WTC11 (cell line): ENCODE results near the gene BTK. TPM values are rescaled to one million over a fixed set of nuclear protein-coding genes. Genes with fewer than 3 reads are reported as not detected.

Experiments
- ATAC-seq: fragments of 200-7000 bp; cut with Tn5 transposase; 2 replicates; pipeline ENCODE4 v1.10.0; 2021; ENCODE audit warnings: mild to moderate bottlenecking, moderate library complexity
- CTCF ChIA-PET: fragments of 300-600 bp; sonication (Branson Sonifier 250); formaldehyde crosslinking; loops from one replicate; lab custom pipeline; 2021; ENCODE audit warnings: antibody characterized with exemption; lab: Charles Lee
- POLR2A ChIA-PET: fragments of 350-600 bp; sonication (Branson Sonifier 250); formaldehyde crosslinking; loops from one replicate; lab custom pipeline; 2021; ENCODE audit warnings: antibody characterized with exemption; lab: Charles Lee
- DNase-seq: peaks from one replicate; pipeline ENCODE4 v3.0.0; 2021; ENCODE audit warnings: low spot score
- H3K27ac Mint-ChIP-seq: 2 replicates; pipeline ENCODE4 v1.8.0; 2021; ENCODE audit warnings: mixed read lengths
- H3K27me3 Mint-ChIP-seq: 2 replicates; pipeline ENCODE4 v1.8.0; 2021; ENCODE audit warnings: low read depth, mild to moderate bottlenecking, moderate library complexity, mixed read lengths
- H3K36me3 Mint-ChIP-seq: 2 replicates; pipeline ENCODE4 v1.8.0; 2021; ENCODE audit warnings: mixed read lengths
- H3K4me1 Mint-ChIP-seq: 2 replicates; pipeline ENCODE4 v1.8.0; 2022; ENCODE audit warnings: mixed read lengths
- H3K4me3 Mint-ChIP-seq: 2 replicates; pipeline ENCODE4 v1.8.0; 2021; ENCODE audit warnings: mild to moderate bottlenecking, moderate library complexity, mixed read lengths
- H3K9me3 Mint-ChIP-seq: 2 replicates; pipeline ENCODE4 v1.8.0; 2021; ENCODE audit warnings: mixed read lengths
- ATF1 ChIP-seq: sonication (generic); formaldehyde crosslinking; IDR thresholded peaks from 2 replicates; pipeline ENCODE4 v1.8.1; 2023; ENCODE audit warnings: mild to moderate bottlenecking, moderate library complexity, missing genetic modification reagents
- EMX1 ChIP-seq: fragments of 250-450 bp; sonication (Bioruptor Pico); IDR thresholded peaks from 2 replicates; pipeline ENCODE4 v1.8.0; 2021; ENCODE audit warnings: mild to moderate bottlenecking
- ETV6 ChIP-seq: sonication (generic); formaldehyde crosslinking; IDR thresholded peaks from 2 replicates; pipeline ENCODE4 v1.8.1; 2022; ENCODE audit warnings: mild to moderate bottlenecking, missing genetic modification reagents
- GABPB1 ChIP-seq: sonication (generic); formaldehyde crosslinking; IDR thresholded peaks from 2 replicates; pipeline ENCODE4 v1.8.1; 2023; ENCODE audit warnings: mild to moderate bottlenecking, missing genetic modification reagents
- GTF2I ChIP-seq: fragments of 250-450 bp; sonication (Bioruptor Pico); conservative IDR thresholded peaks from 2 replicates; pipeline ENCODE4 v1.4.0; 2021; ENCODE audit warnings: mild to moderate bottlenecking
- JUN ChIP-seq: sonication (generic); formaldehyde crosslinking; IDR thresholded peaks from 2 replicates; pipeline ENCODE4 v1.8.0; 2023; ENCODE audit warnings: mild to moderate bottlenecking, missing genetic modification reagents
- NR3C1 ChIP-seq: sonication (generic); formaldehyde crosslinking; conservative IDR thresholded peaks from 2 replicates; pipeline ENCODE4 v1.8.1; 2023; ENCODE audit warnings: low read depth, mild to moderate bottlenecking, missing genetic modification reagents
- RELA ChIP-seq: sonication (generic); formaldehyde crosslinking; IDR thresholded peaks from 2 replicates; pipeline ENCODE4 v1.8.1; 2022; ENCODE audit warnings: missing genetic modification reagents, mild to moderate bottlenecking, borderline replicate concordance
- SMAD4 ChIP-seq: sonication (generic); formaldehyde crosslinking; IDR thresholded peaks from 2 replicates; pipeline ENCODE4 v1.8.0; 2022; ENCODE audit warnings: mild to moderate bottlenecking, missing genetic modification reagents
- TCF7 ChIP-seq: sonication (generic); formaldehyde crosslinking; IDR thresholded peaks from 2 replicates; pipeline ENCODE4 v1.8.0; 2022; ENCODE audit warnings: mild to moderate bottlenecking, low read depth, missing genetic modification reagents, moderate library complexity
- TEAD1 ChIP-seq: sonication (generic); formaldehyde crosslinking; IDR thresholded peaks from 2 replicates; pipeline ENCODE4 v1.8.0; 2022; ENCODE audit warnings: mild to moderate bottlenecking, missing genetic modification reagents
- ZNF423 ChIP-seq: fragments of 250-450 bp; sonication (Bioruptor Pico); IDR thresholded peaks from 2 replicates; pipeline ENCODE4 v2.1.2; 2022; ENCODE audit warnings: mild to moderate bottlenecking, moderate library complexity
- total RNA-seq: library from RNA; stranded (reverse); gene quantifications from 3 replicates; pipeline ENCODE4 v1.2.3, GENCODE V29; 2021
- TF ChIP-seq, protein P1 (sequence below): sonication (generic); formaldehyde crosslinking; IDR thresholded peaks from 2 replicates; pipeline ENCODE4 v1.8.0; 2023; ENCODE audit warnings: mild to moderate bottlenecking, missing genetic modification reagents
- TF ChIP-seq, protein P2 (sequence below): sonication (generic); formaldehyde crosslinking; IDR thresholded peaks from 2 replicates; pipeline ENCODE4 v1.8.1; 2022; ENCODE audit warnings: mild to moderate bottlenecking, moderate library complexity, missing genetic modification reagents
- TF ChIP-seq, protein P3 (sequence below): sonication (generic); formaldehyde crosslinking; IDR thresholded peaks from 2 replicates; pipeline ENCODE4 v1.8.1; 2022; ENCODE audit warnings: low read depth, mild to moderate bottlenecking, moderate library complexity, missing genetic modification reagents, borderline replicate concordance
- TF ChIP-seq, protein P4 (sequence below): sonication (generic); formaldehyde crosslinking; IDR thresholded peaks from 2 replicates; pipeline ENCODE4 v1.8.0; 2022; ENCODE audit warnings: missing genetic modification reagents

The BTK gene
- total RNA-seq, 1 experiment from 2014 or later: 0.74 TPM

DNA sequence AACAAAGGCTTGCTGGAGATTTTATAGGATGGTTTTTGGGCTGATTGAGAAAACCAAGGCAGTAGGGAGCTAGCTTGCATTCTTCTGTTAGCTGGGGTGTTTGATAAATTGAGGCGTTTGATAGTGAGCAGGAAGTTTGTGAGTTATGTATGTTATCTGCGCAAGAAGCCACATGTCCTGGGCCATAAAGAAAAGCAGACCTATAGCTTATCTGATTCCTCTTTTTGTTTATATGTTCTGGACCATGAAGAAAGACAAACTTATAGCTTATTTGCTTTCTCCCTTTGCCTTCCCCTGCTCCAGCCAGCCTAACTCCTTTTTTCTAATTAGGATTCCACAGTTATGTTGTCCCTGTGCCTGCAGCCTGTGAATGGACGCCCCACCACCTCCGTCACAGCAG lies 31.2 kb upstream of the BTK start (continued):
- TF ChIP-seq, protein P1, sequence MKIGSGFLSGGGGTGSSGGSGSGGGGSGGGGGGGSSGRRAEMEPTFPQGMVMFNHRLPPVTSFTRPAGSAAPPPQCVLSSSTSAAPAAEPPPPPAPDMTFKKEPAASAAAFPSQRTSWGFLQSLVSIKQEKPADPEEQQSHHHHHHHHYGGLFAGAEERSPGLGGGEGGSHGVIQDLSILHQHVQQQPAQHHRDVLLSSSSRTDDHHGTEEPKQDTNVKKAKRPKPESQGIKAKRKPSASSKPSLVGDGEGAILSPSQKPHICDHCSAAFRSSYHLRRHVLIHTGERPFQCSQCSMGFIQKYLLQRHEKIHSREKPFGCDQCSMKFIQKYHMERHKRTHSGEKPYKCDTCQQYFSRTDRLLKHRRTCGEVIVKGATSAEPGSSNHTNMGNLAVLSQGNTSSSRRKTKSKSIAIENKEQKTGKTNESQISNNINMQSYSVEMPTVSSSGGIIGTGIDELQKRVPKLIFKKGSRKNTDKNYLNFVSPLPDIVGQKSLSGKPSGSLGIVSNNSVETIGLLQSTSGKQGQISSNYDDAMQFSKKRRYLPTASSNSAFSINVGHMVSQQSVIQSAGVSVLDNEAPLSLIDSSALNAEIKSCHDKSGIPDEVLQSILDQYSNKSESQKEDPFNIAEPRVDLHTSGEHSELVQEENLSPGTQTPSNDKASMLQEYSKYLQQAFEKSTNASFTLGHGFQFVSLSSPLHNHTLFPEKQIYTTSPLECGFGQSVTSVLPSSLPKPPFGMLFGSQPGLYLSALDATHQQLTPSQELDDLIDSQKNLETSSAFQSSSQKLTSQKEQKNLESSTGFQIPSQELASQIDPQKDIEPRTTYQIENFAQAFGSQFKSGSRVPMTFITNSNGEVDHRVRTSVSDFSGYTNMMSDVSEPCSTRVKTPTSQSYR (CRISPR knock-in tag): no peak
- no peak for TF ChIP-seq TCF7 (CRISPR knock-in tag)
- TF ChIP-seq GTF2I: no peak
- TF ChIP-seq, protein P2, sequence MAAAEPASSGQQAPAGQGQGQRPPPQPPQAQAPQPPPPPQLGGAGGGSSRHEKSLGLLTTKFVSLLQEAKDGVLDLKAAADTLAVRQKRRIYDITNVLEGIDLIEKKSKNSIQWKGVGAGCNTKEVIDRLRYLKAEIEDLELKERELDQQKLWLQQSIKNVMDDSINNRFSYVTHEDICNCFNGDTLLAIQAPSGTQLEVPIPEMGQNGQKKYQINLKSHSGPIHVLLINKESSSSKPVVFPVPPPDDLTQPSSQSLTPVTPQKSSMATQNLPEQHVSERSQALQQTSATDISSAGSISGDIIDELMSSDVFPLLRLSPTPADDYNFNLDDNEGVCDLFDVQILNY (CRISPR knock-in tag): no peak
- no peak for TF ChIP-seq GABPB1 (CRISPR knock-in tag)
- no peak for TF ChIP-seq JUN (CRISPR knock-in tag)
- no peak for TF ChIP-seq NR3C1
- TF ChIP-seq, protein P3, sequence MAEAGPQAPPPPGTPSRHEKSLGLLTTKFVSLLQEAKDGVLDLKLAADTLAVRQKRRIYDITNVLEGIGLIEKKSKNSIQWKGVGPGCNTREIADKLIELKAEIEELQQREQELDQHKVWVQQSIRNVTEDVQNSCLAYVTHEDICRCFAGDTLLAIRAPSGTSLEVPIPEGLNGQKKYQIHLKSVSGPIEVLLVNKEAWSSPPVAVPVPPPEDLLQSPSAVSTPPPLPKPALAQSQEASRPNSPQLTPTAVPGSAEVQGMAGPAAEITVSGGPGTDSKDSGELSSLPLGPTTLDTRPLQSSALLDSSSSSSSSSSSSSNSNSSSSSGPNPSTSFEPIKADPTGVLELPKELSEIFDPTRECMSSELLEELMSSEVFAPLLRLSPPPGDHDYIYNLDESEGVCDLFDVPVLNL (CRISPR knock-in tag): no peak
- TF ChIP-seq ATF1 (CRISPR knock-in tag): no peak

DNA sequence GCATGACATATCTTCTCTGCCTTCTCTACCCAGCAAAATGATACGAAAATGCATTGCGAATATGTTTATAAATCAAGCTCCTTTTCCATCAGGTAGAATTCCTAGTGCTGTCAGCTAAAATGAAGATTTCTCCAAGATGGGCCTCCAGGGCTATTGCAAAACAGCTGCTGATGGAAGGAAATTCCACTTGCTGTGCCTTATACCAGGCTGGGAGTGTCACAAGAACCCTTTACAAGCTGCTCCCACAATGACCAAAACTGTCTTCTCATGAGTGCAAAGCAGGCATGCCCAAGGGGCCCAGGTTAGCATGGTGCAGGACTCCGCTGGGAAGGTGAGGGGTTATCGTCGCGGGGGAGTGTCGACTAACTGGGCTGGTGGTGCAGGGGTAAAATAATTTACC lies 30.7 kb upstream of the BTK start:
- H3K36me3 Mint-ChIP-seq: peaks cover 17% of the 10 kb centered on the region
- TF ChIP-seq ETV6 (CRISPR knock-in tag): no peak
- TF ChIP-seq ZNF423: no peak
- TF ChIP-seq, protein P4, sequence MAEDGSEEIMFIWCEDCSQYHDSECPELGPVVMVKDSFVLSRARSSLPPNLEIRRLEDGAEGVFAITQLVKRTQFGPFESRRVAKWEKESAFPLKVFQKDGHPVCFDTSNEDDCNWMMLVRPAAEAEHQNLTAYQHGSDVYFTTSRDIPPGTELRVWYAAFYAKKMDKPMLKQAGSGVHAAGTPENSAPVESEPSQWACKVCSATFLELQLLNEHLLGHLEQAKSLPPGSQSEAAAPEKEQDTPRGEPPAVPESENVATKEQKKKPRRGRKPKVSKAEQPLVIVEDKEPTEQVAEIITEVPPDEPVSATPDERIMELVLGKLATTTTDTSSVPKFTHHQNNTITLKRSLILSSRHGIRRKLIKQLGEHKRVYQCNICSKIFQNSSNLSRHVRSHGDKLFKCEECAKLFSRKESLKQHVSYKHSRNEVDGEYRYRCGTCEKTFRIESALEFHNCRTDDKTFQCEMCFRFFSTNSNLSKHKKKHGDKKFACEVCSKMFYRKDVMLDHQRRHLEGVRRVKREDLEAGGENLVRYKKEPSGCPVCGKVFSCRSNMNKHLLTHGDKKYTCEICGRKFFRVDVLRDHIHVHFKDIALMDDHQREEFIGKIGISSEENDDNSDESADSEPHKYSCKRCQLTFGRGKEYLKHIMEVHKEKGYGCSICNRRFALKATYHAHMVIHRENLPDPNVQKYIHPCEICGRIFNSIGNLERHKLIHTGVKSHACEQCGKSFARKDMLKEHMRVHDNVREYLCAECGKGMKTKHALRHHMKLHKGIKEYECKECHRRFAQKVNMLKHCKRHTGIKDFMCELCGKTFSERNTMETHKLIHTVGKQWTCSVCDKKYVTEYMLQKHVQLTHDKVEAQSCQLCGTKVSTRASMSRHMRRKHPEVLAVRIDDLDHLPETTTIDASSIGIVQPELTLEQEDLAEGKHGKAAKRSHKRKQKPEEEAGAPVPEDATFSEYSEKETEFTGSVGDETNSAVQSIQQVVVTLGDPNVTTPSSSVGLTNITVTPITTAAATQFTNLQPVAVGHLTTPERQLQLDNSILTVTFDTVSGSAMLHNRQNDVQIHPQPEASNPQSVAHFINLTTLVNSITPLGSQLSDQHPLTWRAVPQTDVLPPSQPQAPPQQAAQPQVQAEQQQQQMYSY (CRISPR knock-in tag): no peak
- TF ChIP-seq SMAD4 (CRISPR knock-in tag): no peak
- TF ChIP-seq, protein P1 (CRISPR knock-in tag): no peak
- no peak for TF ChIP-seq RELA (CRISPR knock-in tag)
- TF ChIP-seq EMX1: no peak
- no peak for TF ChIP-seq TEAD1 (CRISPR knock-in tag)
- TF ChIP-seq, all 79 proteins: peak for 0
- H3K27ac Mint-ChIP-seq: no peak overlapping the region
- CTCF ChIA-PET: no interaction called here
- ATAC-seq (no peak), DNase-seq (no peak)
- H3K4me3 Mint-ChIP-seq: no peak overlapping the region
- no peaks in the 10 kb centered on the region for H3K27me3 Mint-ChIP-seq
- POLR2A ChIA-PET: interaction anchor here (1.2 kb wide), 1 partner anchor 26 kb away, joined by 3 read pairs; the partner anchor contains the start of gene RPL36A
- H3K4me1 Mint-ChIP-seq: peaks cover 30% of the 10 kb centered on the region
- no peaks in the 10 kb centered on the region for H3K9me3 Mint-ChIP-seq
